SK-N-SH treated with all-trans-retinoic acid at 6 μM for 48 hours (cell line): ENCODE measurements around the gene GNPTG.

ENCODE experiments used
- ATAC-seq: fragments of 200-7000 bp; cut with Tn5 transposase; 3 replicates; pipeline ENCODE4 v1.9.1; 2020; ENCODE audit warnings: mild to moderate bottlenecking, moderate library complexity
- ARNTL ChIP-seq: fragments of 450-650 bp; formaldehyde crosslinking; IDR thresholded peaks from 2 replicates; pipeline ENCODE4 v1.5.0; 2020; ENCODE audit warnings: low read depth, mild to moderate bottlenecking, moderate library complexity, borderline replicate concordance
- BACH2 ChIP-seq: fragments of 250-450 bp; sonication (Bioruptor Pico); IDR thresholded peaks from 2 replicates; pipeline ENCODE4 v1.9.0; 2021; ENCODE audit warnings: mild to moderate bottlenecking, borderline replicate concordance
- ESRRG ChIP-seq: fragments of 250-450 bp; sonication (Bioruptor Pico); IDR thresholded peaks from 2 replicates; pipeline ENCODE4 v1.6.1; 2021; ENCODE audit warnings: mild to moderate bottlenecking
- GLIS3 ChIP-seq: fragments of 250-450 bp; sonication (Bioruptor Pico); IDR thresholded peaks from 2 replicates; pipeline ENCODE4 v1.5.0; 2020; ENCODE audit warnings: mild to moderate bottlenecking, moderate library complexity
- ISL1 ChIP-seq: fragments of 250-450 bp; sonication (Bioruptor Pico); IDR thresholded peaks from 2 replicates; pipeline ENCODE4 v2.1.2; 2022; ENCODE audit warnings: mild to moderate bottlenecking, moderate library complexity
- OSR1 ChIP-seq: fragments of 250-450 bp; sonication (Bioruptor Pico); IDR thresholded peaks from 2 replicates; pipeline ENCODE4 v1.8.0; 2022; ENCODE audit warnings: moderate library complexity, mild to moderate bottlenecking, inconsistent platforms
- PPARA ChIP-seq: fragments of 250-450 bp; sonication (Bioruptor Pico); IDR thresholded peaks from 2 replicates; pipeline ENCODE4 v1.5.0; 2020; ENCODE audit warnings: mild to moderate bottlenecking, borderline replicate concordance
- RARB ChIP-seq: fragments of 250-450 bp; sonication (Bioruptor Pico); IDR thresholded peaks from 2 replicates; pipeline ENCODE4 v1.8.0; 2021; ENCODE audit warnings: mild to moderate bottlenecking, moderate library complexity
- SNAI2 ChIP-seq: fragments of 250-450 bp; sonication (Bioruptor Pico); IDR thresholded peaks from 2 replicates; pipeline ENCODE4 v1.5.0; 2020; ENCODE audit warnings: mild to moderate bottlenecking, moderate library complexity
- TOX ChIP-seq: fragments of 250-450 bp; sonication (Bioruptor Pico); IDR thresholded peaks from 2 replicates; pipeline ENCODE4 v1.8.0; 2021; ENCODE audit warnings: mild to moderate bottlenecking, moderate library complexity, borderline replicate concordance
- ZC3H10 ChIP-seq: fragments of 250-450 bp; sonication (Bioruptor Pico); IDR thresholded peaks from 2 replicates; pipeline ENCODE4 v1.5.1; 2021; ENCODE audit warnings: mild to moderate bottlenecking, moderate library complexity
- ZFP3 ChIP-seq: fragments of 250-450 bp; sonication (Bioruptor Pico); IDR thresholded peaks from 2 replicates; pipeline ENCODE4 v1.5.0; 2020; ENCODE audit warnings: mild to moderate bottlenecking, moderate library complexity
- ZNF565 ChIP-seq: fragments of 450-650 bp; formaldehyde crosslinking; conservative IDR thresholded peaks from 2 replicates; pipeline ENCODE4 v1.5.0; 2020; ENCODE audit warnings: low read depth, mild to moderate bottlenecking, moderate library complexity
- ZNF70 ChIP-seq: fragments of 450-650 bp; formaldehyde crosslinking; IDR thresholded peaks from 2 replicates; pipeline ENCODE4 v1.5.0; 2020; ENCODE audit warnings: mild to moderate bottlenecking, moderate library complexity
- ZNF8 ChIP-seq: fragments of 450-650 bp; formaldehyde crosslinking; IDR thresholded peaks from 2 replicates; pipeline ENCODE4 v1.5.0; 2020; ENCODE audit warnings: mild to moderate bottlenecking, moderate library complexity
- TF ChIP-seq, protein P1 (sequence below): fragments of 250-450 bp; sonication (Bioruptor Pico); IDR thresholded peaks from 2 replicates; pipeline ENCODE4 v1.5.1; 2020; ENCODE audit warnings: low read depth, mild to moderate bottlenecking, moderate library complexity
- TF ChIP-seq, protein P2 (sequence below): fragments of 250-450 bp; sonication (Bioruptor Pico); IDR thresholded peaks from 2 replicates; pipeline ENCODE4 v1.8.0; 2021; ENCODE audit warnings: low read depth, mild to moderate bottlenecking, moderate library complexity, borderline replicate concordance
- TF ChIP-seq, protein P3 (sequence below): fragments of 250-450 bp; sonication (Bioruptor Pico); IDR thresholded peaks from 2 replicates; pipeline ENCODE4 v1.8.0; 2020; ENCODE audit warnings: mild to moderate bottlenecking, moderate library complexity, borderline replicate concordance
- TF ChIP-seq, protein P4 (sequence below): fragments of 250-450 bp; sonication (Bioruptor Pico); IDR thresholded peaks from 2 replicates; pipeline ENCODE4 v1.5.0; 2020; ENCODE audit warnings: mild to moderate bottlenecking, moderate library complexity

The GNPTG gene

DNA sequence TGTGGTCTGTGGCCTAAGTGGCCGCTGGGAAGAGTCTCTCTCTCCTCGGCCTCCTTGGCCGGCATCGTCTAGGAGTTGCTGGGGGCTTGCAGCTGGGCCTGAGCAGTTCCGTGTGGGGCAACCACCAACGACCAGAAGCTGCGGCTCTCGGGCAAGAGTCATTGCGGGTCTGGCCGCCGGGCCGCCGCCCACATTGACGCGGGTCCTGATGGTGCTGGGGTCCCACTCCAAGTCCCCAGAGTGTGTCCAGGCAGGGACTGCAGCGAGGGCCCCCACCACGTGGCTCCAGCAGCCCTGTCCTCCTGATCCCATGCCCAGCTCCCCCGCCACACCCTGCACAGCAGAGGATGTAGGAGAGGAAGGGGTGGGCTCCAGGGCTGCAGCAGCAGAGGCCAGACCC lies 31.8 kb downstream of the GNPTG start (continued):
- TF ChIP-seq, protein P1, sequence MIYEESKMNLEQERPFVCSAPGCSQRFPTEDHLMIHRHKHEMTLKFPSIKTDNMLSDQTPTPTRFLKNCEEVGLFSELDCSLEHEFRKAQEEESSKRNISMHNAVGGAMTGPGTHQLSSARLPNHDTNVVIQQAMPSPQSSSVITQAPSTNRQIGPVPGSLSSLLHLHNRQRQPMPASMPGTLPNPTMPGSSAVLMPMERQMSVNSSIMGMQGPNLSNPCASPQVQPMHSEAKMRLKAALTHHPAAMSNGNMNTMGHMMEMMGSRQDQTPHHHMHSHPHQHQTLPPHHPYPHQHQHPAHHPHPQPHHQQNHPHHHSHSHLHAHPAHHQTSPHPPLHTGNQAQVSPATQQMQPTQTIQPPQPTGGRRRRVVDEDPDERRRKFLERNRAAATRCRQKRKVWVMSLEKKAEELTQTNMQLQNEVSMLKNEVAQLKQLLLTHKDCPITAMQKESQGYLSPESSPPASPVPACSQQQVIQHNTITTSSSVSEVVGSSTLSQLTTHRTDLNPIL (CRISPR knock-in tag), result no peak
- TF ChIP-seq, protein P2, sequence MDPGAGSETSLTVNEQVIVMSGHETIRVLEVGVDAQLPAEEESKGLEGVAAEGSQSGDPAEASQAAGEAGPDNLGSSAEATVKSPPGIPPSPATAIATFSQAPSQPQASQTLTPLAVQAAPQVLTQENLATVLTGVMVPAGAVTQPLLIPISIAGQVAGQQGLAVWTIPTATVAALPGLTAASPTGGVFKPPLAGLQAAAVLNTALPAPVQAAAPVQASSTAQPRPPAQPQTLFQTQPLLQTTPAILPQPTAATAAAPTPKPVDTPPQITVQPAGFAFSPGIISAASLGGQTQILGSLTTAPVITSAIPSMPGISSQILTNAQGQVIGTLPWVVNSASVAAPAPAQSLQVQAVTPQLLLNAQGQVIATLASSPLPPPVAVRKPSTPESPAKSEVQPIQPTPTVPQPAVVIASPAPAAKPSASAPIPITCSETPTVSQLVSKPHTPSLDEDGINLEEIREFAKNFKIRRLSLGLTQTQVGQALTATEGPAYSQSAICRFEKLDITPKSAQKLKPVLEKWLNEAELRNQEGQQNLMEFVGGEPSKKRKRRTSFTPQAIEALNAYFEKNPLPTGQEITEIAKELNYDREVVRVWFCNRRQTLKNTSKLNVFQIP (CRISPR knock-in tag), result no peak
- TF ChIP-seq ZNF70 (CRISPR knock-in tag) (no peak), ZC3H10 (CRISPR knock-in tag) (no peak), PPARA (CRISPR knock-in tag) (no peak), GLIS3 (CRISPR knock-in tag) (no peak), SNAI2 (CRISPR knock-in tag) (no peak), ISL1 (CRISPR knock-in tag) (no peak), ARNTL (CRISPR knock-in tag) (no peak), ZFP3 (CRISPR knock-in tag) (no peak), ZNF565 (CRISPR knock-in tag) (no peak)
- TF ChIP-seq, protein P3, sequence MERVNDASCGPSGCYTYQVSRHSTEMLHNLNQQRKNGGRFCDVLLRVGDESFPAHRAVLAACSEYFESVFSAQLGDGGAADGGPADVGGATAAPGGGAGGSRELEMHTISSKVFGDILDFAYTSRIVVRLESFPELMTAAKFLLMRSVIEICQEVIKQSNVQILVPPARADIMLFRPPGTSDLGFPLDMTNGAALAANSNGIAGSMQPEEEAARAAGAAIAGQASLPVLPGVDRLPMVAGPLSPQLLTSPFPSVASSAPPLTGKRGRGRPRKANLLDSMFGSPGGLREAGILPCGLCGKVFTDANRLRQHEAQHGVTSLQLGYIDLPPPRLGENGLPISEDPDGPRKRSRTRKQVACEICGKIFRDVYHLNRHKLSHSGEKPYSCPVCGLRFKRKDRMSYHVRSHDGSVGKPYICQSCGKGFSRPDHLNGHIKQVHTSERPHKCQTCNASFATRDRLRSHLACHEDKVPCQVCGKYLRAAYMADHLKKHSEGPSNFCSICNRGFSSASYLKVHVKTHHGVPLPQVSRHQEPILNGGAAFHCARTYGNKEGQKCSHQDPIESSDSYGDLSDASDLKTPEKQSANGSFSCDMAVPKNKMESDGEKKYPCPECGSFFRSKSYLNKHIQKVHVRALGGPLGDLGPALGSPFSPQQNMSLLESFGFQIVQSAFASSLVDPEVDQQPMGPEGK (CRISPR knock-in tag), result no peak

DNA sequence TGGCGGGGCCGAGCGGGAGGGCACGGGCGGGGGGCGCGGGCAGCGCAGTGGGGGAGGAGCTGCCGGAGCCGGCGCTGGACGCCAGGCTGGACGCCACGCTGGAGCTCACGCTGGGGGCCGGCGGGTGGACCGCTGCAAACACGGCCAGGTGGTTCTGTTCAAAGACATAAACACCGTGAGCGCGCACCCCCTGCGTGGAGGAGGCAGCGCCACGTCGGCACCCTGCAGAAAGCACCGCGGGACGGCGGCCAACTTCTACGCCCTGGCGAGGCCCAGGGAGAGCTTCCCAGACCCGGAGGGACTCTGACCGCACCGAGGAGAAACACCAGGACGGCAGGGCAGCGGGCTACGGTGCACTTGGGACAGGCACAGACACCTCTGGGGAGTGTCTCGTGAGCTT lies 33.5 kb downstream of the GNPTG start:
- TF ChIP-seq, protein P2 (CRISPR knock-in tag), result no peak
- no peak for TF ChIP-seq ZNF8
- TF ChIP-seq, protein P1 (CRISPR knock-in tag), result no peak
- no peak for TF ChIP-seq SNAI2 (CRISPR knock-in tag)
- no peak for TF ChIP-seq BACH2 (CRISPR knock-in tag)
- TF ChIP-seq, protein P4, sequence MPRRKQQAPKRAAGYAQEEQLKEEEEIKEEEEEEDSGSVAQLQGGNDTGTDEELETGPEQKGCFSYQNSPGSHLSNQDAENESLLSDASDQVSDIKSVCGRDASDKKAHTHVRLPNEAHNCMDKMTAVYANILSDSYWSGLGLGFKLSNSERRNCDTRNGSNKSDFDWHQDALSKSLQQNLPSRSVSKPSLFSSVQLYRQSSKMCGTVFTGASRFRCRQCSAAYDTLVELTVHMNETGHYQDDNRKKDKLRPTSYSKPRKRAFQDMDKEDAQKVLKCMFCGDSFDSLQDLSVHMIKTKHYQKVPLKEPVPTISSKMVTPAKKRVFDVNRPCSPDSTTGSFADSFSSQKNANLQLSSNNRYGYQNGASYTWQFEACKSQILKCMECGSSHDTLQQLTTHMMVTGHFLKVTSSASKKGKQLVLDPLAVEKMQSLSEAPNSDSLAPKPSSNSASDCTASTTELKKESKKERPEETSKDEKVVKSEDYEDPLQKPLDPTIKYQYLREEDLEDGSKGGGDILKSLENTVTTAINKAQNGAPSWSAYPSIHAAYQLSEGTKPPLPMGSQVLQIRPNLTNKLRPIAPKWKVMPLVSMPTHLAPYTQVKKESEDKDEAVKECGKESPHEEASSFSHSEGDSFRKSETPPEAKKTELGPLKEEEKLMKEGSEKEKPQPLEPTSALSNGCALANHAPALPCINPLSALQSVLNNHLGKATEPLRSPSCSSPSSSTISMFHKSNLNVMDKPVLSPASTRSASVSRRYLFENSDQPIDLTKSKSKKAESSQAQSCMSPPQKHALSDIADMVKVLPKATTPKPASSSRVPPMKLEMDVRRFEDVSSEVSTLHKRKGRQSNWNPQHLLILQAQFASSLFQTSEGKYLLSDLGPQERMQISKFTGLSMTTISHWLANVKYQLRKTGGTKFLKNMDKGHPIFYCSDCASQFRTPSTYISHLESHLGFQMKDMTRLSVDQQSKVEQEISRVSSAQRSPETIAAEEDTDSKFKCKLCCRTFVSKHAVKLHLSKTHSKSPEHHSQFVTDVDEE, result no peak
- no peak for TF ChIP-seq TOX (CRISPR knock-in tag)
- no peak for TF ChIP-seq RARB (CRISPR knock-in tag)
- TF ChIP-seq ZNF70 (CRISPR knock-in tag), result no peak
- no peak for TF ChIP-seq OSR1 (CRISPR knock-in tag)
- TF ChIP-seq, protein P3 (CRISPR knock-in tag), result no peak
- TF ChIP-seq ARNTL (CRISPR knock-in tag), result no peak
- TF ChIP-seq ISL1 (CRISPR knock-in tag), result no peak
- no peak for TF ChIP-seq ZC3H10 (CRISPR knock-in tag)
- no peak for TF ChIP-seq GLIS3 (CRISPR knock-in tag)
- no peak for TF ChIP-seq ESRRG (CRISPR knock-in tag)
- TF ChIP-seq, all 23 proteins: peak for 0

More for the DNA sequence above, 33.5 kb downstream of the GNPTG start:
- ATAC-seq, result no peak
